HepG2 (cell line): ENCODE measurements around the gene CLPTM1. TPM values are rescaled to one million over a fixed set of nuclear protein-coding genes. Genes with fewer than 3 reads are reported as not detected.

Experiments
- EP300 ChIP-seq, 3 experiments: sonication (generic) in 1 of 3; formaldehyde crosslinking in 1 of 3; IDR thresholded peaks; 2 replicates each; pipeline versions ENCODE4 v1.5.1 to v1.6.1; 2011 to 2020; ENCODE audit warnings: low read depth in 2 of 3, low read length in 2 of 3, borderline replicate concordance in 1 of 3, improper control_type of control experiment in 1 of 3, mild to moderate bottlenecking in 1 of 3, missing genetic modification reagents in 1 of 3, moderate library complexity in 1 of 3
- KMT2B ChIP-seq: IDR thresholded peaks from 2 replicates; pipeline ENCODE4 v1.6.1; 2016; ENCODE audit warnings: missing genetic modification reagents, missing compliant biosample characterization
- MAFG ChIP-seq: sonication (generic); formaldehyde crosslinking; IDR thresholded peaks from 2 replicates; pipeline ENCODE4 v1.5.1; 2020; ENCODE audit warnings: mild to moderate bottlenecking, missing genetic modification reagents
- MEIS1 ChIP-seq: sonication (generic); formaldehyde crosslinking; IDR thresholded peaks from 2 replicates; pipeline ENCODE4 v1.9.0; 2021; ENCODE audit warnings: mild to moderate bottlenecking, missing genetic modification reagents, moderate library complexity, borderline replicate concordance
- PAWR ChIP-seq: sonication (generic); formaldehyde crosslinking; IDR thresholded peaks from 2 replicates; pipeline ENCODE4 v1.4.0; 2020; ENCODE audit warnings: missing genetic modification reagents, mild to moderate bottlenecking, borderline replicate concordance
- RARG ChIP-seq: sonication (generic); formaldehyde crosslinking; IDR thresholded peaks from 2 replicates; pipeline ENCODE4 v1.4.0; 2020; ENCODE audit warnings: low read depth, mild to moderate bottlenecking, missing genetic modification reagents
- REL ChIP-seq: sonication (generic); formaldehyde crosslinking; conservative IDR thresholded peaks from 2 replicates; pipeline ENCODE4 v1.8.0; 2022; ENCODE audit warnings: mild to moderate bottlenecking, missing genetic modification reagents, moderate library complexity
- RELA ChIP-seq: sonication (generic); formaldehyde crosslinking; IDR thresholded peaks from 2 replicates; pipeline ENCODE4 v1.4.0; 2020; ENCODE audit warnings: missing genetic modification reagents
- REPIN1 ChIP-seq: sonication (generic); formaldehyde crosslinking; IDR thresholded peaks from 2 replicates; pipeline ENCODE4 v1.8.0; 2022; ENCODE audit warnings: missing genetic modification reagents, low read depth, mild to moderate bottlenecking, borderline replicate concordance
- SMC3 ChIP-seq: IDR thresholded peaks from 2 replicates; pipeline ENCODE4 v1.6.1; 2011; ENCODE audit warnings: low read length, improper control_type of control experiment
- SSRP1 ChIP-seq: IDR thresholded peaks from 2 replicates; pipeline ENCODE4 v1.6.1; 2016; ENCODE audit warnings: control low read depth
- ZKSCAN1 ChIP-seq: fragments of 150-350 bp; IDR thresholded peaks from 2 replicates; pipeline ENCODE4 v1.6.1; 2014; ENCODE audit warnings: low read length
- ZNF451 ChIP-seq: sonication (generic); formaldehyde crosslinking; IDR thresholded peaks from 2 replicates; pipeline ENCODE4 v1.5.0; 2020; ENCODE audit warnings: mild to moderate bottlenecking, missing genetic modification reagents
- ZNF496 ChIP-seq: sonication (generic); formaldehyde crosslinking; IDR thresholded peaks from 2 replicates; pipeline ENCODE4 v1.8.1; 2023; ENCODE audit warnings: mild to moderate bottlenecking, moderate library complexity, missing genetic modification reagents; ENCODE audit not compliant: insufficient replicate concordance
- ZNF567 ChIP-seq: sonication (generic); formaldehyde crosslinking; IDR thresholded peaks from 2 replicates; pipeline ENCODE4 v1.8.1; 2023; ENCODE audit warnings: mild to moderate bottlenecking, missing genetic modification reagents, borderline replicate concordance
- ZNF577 ChIP-seq: sonication (generic); formaldehyde crosslinking; IDR thresholded peaks from 2 replicates; pipeline ENCODE4 v1.4.0; 2020; ENCODE audit warnings: mild to moderate bottlenecking, low read depth, missing genetic modification reagents, borderline replicate concordance
- ZNF614 ChIP-seq: IDR thresholded peaks from 2 replicates; pipeline ENCODE4 v1.6.1; 2018; ENCODE audit warnings: missing biosample characterization, missing genetic modification reagents, inconsistent platforms, borderline replicate concordance
- ZNF672 ChIP-seq: sonication (generic); formaldehyde crosslinking; IDR thresholded peaks from 2 replicates; pipeline ENCODE4 v1.8.1; 2022; ENCODE audit warnings: missing genetic modification reagents
- ZNF720 ChIP-seq: sonication (generic); formaldehyde crosslinking; IDR thresholded peaks from 2 replicates; pipeline ENCODE4 v1.4.0; 2020; ENCODE audit warnings: missing genetic modification reagents
- ZNF761 ChIP-seq: sonication (generic); formaldehyde crosslinking; conservative IDR thresholded peaks from 2 replicates; pipeline ENCODE4 v1.4.0; 2020; ENCODE audit warnings: mild to moderate bottlenecking, missing genetic modification reagents
- ZNF781 ChIP-seq: sonication (generic); formaldehyde crosslinking; IDR thresholded peaks from 2 replicates; pipeline ENCODE4 v1.5.1; 2020; ENCODE audit warnings: borderline replicate concordance, mild to moderate bottlenecking, missing genetic modification reagents; ENCODE audit errors: not compliant biosample characterization
- polyA plus RNA-seq, 8 experiments: library from polyadenylated mRNA; depleted of rRNA in 3 of 8; stranded (reverse) in 7 of 8; unstranded in 1 of 8; fragments of >200 nt; fragmentation: Illumina TruSeq in 4 of 8; extraction: Trizol in 4 of 8; gene quantifications; 2 replicates each; pipeline versions ENCODE4 v1.2.1 to v1.2.3, GENCODE V29; 2011 to 2016; ENCODE audit warnings: low read depth in 4 of 8, missing spikeins in 1 of 8, mixed read lengths in 1 of 8; ENCODE audit not compliant: insufficient read depth in 1 of 8
- total RNA-seq, 5 experiments: library from RNA; depleted of rRNA; stranded (reverse); fragments of >200 nt; fragmentation: Illumina TruSeq; extraction: Trizol; gene quantifications; 2 replicates each; pipeline ENCODE4 v1.2.3, GENCODE V29; 2016; ENCODE audit warnings: low read depth in 1 of 5
- TF ChIP-seq, protein P1 (sequence below), 2 experiments: sonication (generic) in 1 of 2; formaldehyde crosslinking in 1 of 2; IDR thresholded peaks; 2 replicates each; pipeline versions ENCODE4 v1.5.1 to v1.6.1; 2011 to 2020; ENCODE audit warnings: borderline replicate concordance in 1 of 2, low read depth in 1 of 2, low read length in 1 of 2, mild to moderate bottlenecking in 1 of 2, missing genetic modification reagents in 1 of 2, moderate library complexity in 1 of 2
- TF ChIP-seq, protein P2 (sequence below): sonication (generic); formaldehyde crosslinking; IDR thresholded peaks from 2 replicates; pipeline ENCODE4 v1.4.0; 2020; ENCODE audit warnings: mild to moderate bottlenecking, missing genetic modification reagents, borderline replicate concordance
- TF ChIP-seq, protein P3 (sequence below): sonication (generic); formaldehyde crosslinking; IDR thresholded peaks from 2 replicates; pipeline ENCODE4 v1.4.0; 2020; ENCODE audit warnings: missing genetic modification reagents

CLPTM1 gene
- total and polyA plus RNA-seq, 2 of the 13 experiments (the other 11 are each of a cell fraction or from before 2014, with no cell fraction given), result 34.9 to 42.8 TPM

DNA sequence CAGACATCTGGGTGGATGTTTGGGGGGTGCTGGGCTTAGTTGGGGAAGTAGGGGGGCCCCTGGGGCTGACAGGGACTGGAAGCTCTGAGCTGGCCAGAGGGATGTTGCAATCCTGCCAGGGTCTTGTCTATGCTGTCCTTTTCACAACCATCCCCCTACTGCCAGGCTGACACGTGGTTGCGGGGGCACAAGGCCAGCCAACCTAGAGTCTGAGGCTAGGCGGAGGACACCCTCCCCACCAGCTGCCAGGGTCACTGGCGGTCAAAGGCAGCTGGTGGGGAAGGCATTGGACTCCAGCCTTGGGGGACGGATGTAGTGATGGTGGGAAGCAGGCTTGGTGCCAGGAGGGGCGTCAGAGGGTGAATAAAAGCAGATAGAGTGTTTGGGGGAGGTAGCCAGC is 42.3 kb upstream of the CLPTM1 start (continued):
- TF ChIP-seq, protein P1, sequence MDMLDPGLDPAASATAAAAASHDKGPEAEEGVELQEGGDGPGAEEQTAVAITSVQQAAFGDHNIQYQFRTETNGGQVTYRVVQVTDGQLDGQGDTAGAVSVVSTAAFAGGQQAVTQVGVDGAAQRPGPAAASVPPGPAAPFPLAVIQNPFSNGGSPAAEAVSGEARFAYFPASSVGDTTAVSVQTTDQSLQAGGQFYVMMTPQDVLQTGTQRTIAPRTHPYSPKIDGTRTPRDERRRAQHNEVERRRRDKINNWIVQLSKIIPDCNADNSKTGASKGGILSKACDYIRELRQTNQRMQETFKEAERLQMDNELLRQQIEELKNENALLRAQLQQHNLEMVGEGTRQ (IDR thresholded peaks at IDR 0.05; ENCODE audit: low read depth, low read length), result 0 out of 2 replicates have a peak, but pooled peaks have one; percentile 13
- TF ChIP-seq, protein P1 (CRISPR knock-in tag; IDR thresholded peaks at IDR 0.05; ENCODE audit: borderline replicate concordance), result peak; percentile 58; the same call in 1 of the 2 replicates
- TF ChIP-seq ZNF577 (no peak), REPIN1 (CRISPR knock-in tag) (peak; percentile 55; the same call in 1 of the 2 replicates), ZNF720 (CRISPR knock-in tag) (no peak), PAWR (CRISPR knock-in tag) (no peak), ZNF761 (CRISPR knock-in tag) (0 out of 2 replicates have a peak, but pooled peaks have one; percentile 21), SSRP1 (CRISPR knock-in tag) (no peak), KMT2B (CRISPR knock-in tag) (0 out of 2 replicates have a peak, but pooled peaks have one; percentile 32), SMC3 (no peak), ZNF614 (CRISPR knock-in tag) (0 out of 2 replicates have a peak, but pooled peaks have one; percentile 22), MEIS1 (CRISPR knock-in tag) (peak; percentile 72; the same call in 1 of the 2 replicates), ZNF781 (CRISPR knock-in tag) (no peak), EP300 (IDR thresholded peaks at IDR 0.05; ENCODE audit: low read depth in 2 of 2, low read length in 2 of 2) (peak in 1 of 2 experiments; percentile 79; a peak in 2 of 4 replicates), EP300 (CRISPR knock-in tag; IDR thresholded peaks at IDR 0.05; ENCODE audit: borderline replicate concordance) (peak; percentile 82), RELA (CRISPR knock-in tag) (no peak), ZKSCAN1 (no peak), REL (CRISPR knock-in tag) (no peak), RARG (CRISPR knock-in tag) (no peak), ZNF567 (CRISPR knock-in tag) (no peak), ZNF496 (CRISPR knock-in tag) (no peak), MAFG (CRISPR knock-in tag) (no peak), ZNF672 (CRISPR knock-in tag) (0 out of 2 replicates have a peak, but pooled peaks have one; percentile 49), ZNF451 (CRISPR knock-in tag) (no peak)
- TF ChIP-seq, protein P2, sequence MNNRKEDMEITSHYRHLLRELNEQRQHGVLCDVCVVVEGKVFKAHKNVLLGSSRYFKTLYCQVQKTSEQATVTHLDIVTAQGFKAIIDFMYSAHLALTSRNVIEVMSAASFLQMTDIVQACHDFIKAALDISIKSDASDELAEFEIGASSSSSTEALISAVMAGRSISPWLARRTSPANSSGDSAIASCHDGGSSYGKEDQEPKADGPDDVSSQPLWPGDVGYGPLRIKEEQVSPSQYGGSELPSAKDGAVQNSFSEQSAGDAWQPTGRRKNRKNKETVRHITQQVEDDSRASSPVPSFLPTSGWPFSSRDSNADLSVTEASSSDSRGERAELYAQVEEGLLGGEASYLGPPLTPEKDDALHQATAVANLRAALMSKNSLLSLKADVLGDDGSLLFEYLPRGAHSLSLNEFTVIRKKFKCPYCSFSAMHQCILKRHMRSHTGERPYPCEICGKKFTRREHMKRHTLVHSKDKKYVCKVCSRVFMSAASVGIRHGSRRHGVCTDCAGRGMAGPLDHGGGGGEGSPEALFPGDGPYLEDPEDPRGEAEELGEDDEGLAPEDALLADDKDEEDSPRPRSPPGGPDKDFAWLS, result no peak
- TF ChIP-seq, protein P3, sequence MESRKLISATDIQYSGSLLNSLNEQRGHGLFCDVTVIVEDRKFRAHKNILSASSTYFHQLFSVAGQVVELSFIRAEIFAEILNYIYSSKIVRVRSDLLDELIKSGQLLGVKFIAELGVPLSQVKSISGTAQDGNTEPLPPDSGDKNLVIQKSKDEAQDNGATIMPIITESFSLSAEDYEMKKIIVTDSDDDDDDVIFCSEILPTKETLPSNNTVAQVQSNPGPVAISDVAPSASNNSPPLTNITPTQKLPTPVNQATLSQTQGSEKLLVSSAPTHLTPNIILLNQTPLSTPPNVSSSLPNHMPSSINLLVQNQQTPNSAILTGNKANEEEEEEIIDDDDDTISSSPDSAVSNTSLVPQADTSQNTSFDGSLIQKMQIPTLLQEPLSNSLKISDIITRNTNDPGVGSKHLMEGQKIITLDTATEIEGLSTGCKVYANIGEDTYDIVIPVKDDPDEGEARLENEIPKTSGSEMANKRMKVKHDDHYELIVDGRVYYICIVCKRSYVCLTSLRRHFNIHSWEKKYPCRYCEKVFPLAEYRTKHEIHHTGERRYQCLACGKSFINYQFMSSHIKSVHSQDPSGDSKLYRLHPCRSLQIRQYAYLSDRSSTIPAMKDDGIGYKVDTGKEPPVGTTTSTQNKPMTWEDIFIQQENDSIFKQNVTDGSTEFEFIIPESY (CRISPR knock-in tag), result peak; percentile 43; the same call in 1 of the 2 replicates
